GM18507 (cell line): ENCODE data around the gene SARS1.

Source experiments
- DNase-seq: peaks from one replicate; pipeline ENCODE4 v3.0.0; 2011; ENCODE audit warnings: low read depth; ENCODE audit not compliant: insufficient read length; ENCODE audit errors: extremely low spot score
- FAIRE-seq: peaks from 2 replicates; lab custom pipeline; 2011; peaks lifted over from hg19 to GRCh38; lab: Jason Lieb, UNC

Gene SARS1

DNA sequence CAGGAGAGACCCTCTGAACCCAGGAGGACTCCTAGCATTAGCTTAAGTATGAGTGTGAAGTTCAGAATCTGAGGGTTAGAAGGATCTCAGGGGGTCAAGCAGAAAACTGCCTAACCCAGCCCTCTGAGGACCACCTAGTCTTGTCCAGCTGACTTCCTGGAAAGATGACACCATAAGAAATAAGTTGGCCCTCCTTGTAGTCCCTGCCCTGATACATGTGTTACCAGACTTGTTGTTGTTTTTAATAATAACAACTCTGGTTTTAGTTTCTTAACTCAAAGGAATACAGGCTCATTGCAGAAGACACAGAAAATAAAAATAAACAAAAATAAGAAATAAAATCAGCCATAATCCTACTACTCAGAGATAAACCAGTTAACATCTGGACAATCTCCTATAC is 21.8 kb upstream of the SARS1 start:
- no peak for DNase-seq
- no peak for FAIRE-seq

DNA sequence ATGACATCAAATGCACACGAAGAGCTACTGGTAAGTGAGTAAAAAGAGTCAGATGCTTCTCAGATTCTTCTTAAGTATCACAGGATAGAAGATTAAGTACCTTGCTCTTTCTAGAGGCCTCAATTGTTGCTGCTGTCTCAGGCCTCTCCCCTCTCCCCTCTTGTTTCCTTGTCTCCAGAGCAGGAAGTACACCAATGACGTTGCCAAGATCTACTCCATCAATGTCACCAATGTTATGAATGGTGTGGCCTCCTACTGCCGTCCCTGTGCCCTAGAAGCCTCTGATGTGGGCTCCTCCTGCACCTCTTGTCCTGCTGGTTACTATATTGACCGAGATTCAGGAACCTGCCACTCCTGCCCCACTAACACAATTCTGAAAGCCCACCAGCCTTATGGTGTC is 21.3 kb upstream of the SARS1 start:
- FAIRE-seq: no peak
- no peak for DNase-seq

DNA sequence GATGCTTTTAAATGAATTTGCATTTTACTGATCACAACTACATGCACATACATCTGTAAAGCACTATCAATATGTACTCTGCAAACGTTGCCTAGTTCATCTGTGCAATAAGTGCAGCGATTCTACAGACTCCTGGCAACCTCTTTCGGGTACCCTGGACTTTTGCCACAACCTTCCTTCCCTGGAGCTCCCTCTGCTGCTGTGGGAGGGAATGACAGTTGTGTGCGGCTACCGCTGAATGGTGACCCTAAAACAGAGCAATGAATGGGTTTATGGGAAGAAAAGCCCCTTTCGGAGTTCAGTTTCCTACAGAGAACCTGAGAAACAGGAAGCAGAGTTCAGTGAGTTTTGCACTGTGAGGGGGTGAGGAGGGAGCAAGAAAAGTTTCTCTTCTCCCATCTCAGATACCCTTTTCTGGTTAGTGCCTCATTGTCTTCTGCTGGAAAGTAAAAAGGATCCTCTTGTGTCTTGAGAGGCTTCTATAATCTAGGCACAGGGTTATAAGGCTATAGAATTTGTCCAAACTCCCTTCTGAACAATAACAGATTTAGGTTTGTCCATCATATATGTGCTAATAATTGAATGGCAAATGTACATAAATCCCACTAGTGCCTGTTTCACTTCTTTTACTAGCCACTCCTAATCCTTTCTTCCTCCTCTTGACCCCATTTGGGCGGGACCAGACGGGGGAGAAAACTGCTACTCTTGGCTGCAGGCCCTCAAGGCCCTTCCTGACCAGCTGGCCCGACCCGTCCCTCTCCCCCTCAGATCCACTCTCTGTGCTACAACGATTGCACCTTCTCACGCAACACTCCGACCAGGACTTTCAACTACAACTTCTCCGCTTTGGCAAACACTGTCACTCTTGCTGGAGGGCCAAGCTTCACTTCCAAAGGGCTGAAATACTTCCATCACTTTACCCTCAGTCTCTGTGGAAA is 19.8 kb upstream of the SARS1 start:
- DNase-seq (peak; percentile 58), FAIRE-seq (peak; percentile 62)

DNA sequence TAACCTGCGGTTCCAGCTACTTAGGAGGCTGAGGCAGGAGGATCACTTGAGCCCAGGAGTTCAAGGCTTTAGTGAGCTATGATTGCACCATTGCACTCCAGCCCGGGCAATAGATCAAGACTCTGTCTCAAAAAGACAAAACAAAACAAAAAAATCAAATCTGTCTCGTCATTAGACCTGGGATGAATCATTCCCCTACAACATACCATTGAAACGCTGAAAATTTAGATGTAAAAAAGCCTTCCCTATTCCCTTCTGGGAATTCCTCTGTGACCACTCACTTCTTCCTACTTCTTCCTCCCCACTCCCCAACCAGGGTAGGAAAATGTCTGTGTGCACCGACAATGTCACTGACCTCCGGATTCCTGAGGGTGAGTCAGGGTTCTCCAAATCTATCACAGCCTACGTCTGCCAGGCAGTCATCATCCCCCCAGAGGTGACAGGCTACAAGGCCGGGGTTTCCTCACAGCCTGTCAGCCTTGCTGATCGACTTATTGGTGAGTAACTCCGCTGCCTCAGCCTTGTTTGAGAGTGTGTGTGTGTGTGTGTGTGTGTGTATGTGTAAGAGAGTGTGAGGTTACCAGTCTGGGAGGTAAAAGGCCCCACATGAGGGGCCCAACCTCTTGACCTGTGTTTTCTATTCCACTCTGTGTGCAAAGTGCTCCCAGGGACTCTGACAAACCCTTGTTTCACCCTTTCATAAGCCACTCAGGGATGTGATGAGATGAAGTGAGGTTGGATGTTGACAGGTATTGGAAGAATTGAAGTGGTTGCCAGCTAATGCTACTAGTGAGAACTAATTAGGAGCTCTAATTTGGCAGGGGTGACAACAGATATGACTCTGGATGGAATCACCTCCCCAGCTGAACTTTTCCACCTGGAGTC is 16.3 kb upstream of the SARS1 start:
- no peak for FAIRE-seq
- DNase-seq: no peak

DNA sequence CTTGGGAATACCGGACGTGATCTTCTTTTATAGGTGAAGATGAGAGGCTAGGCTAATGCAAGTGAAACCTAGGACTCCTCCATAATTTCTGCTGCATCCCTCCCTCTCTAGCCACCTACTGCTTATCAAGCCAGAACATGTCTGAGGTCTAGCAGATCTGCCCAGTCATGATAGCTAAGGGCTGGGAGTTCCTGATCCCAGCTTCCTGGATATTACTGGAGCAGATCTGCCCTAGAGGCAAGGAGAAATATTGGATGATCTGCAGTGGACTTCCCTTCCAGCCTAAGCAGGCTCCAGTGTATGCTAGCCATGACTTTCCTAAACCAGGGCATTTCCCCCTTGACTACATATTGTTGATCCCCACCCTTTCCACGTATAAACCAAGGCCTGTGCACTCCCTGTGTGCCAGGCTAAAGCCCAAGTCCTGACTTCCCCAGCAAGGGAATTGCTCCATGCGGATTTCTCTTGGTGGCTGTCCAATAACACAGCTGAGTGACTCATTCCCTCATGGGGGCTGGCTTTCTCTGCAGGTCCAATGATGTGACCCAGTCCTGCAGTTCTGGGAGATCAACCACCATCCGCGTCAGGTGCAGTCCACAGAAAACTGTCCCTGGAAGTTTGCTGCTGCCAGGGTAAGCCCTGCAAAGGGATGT is 15.5 kb upstream of the SARS1 start:
- FAIRE-seq: no peak

DNA sequence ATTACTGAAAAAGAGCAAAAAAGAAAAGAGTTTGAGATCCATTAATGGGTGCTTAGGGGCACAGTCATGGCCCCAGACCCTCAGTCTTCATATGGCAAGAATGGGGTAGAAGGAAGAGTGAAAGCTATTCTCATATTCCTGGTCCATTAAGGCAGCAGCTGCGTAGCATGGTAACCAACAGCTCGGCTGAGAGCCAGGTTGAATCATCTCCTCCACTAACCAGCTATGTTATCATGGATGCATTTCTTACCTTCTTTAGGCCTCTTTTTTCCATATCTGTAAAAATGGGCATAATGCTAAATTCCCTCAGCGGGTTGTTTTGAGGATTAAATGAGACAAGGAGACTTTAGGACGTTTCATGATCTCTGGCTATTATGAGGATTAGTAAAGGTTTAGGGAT is 15.0 kb upstream of the SARS1 start:
- FAIRE-seq (no peak), DNase-seq (no peak)

More for the DNA sequence above, 15.5 kb upstream of the SARS1 start:
- DNase-seq: no peak

DNA sequence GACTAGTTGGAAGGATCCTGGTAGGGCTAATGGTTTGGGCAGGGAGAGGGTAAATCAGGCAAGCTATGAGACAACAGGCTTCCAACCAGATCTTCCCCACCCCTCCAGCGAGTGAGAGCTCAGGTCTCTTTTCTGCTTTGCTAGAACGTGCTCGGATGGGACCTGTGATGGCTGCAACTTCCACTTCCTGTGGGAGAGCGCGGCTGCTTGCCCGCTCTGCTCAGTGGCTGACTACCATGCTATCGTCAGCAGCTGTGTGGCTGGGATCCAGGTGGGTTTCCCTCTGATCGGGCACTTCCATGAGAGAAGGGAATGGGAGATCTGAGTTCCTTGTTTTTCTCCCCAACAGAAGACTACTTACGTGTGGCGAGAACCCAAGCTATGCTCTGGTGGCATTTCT is 14.0 kb upstream of the SARS1 start:
- no peak for FAIRE-seq
- no peak for DNase-seq

DNA sequence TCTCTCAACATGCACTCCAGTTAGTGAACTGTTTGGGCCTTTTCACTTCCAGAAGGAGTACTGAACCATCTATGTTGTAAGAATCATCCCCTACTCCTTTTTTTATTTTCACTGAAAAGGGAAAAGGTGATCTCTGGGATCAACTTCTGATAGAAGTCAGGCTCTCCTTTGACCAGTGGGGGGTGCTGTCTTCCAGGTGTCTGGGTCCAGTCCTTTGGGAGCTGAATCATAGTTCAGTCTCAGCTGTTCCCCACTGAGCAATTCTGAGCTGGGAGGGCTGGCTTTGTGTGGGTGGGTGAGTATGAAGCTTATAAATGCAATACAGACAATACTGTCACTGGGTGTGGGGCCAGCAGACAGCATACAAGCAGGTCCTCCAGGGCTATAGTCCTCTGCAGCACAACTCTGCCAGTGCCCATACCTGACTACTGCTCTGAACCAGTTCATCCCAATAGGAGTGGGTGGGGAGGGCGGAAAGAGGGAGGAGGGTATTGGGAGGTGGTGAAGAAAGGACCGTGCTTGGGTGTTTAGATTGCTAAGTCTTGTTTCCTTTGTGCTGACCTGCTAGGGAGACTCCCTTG is 12.5 kb upstream of the SARS1 start:
- FAIRE-seq (no peak), DNase-seq (no peak)

DNA sequence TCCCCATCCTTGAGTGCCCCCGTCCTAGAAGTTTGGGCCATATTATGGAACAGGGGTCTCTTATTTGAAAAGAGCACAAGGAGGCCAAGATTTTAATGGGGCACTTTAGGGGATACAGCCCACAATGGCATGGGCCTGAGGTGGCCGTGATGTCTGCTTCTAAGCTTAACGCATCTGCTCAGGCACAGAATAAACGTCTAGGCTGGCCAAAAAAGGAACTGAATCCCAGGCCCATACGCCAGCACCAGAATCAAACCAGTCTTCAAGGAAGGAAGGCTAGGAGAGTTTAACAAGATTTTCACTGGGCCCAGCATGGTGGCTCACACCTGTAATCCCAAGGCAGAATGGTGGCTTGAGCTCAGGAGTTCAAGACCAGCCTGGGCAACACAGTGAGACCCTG is 9.2 kb upstream of the SARS1 start:
- no peak for FAIRE-seq
- no peak for DNase-seq

DNA sequence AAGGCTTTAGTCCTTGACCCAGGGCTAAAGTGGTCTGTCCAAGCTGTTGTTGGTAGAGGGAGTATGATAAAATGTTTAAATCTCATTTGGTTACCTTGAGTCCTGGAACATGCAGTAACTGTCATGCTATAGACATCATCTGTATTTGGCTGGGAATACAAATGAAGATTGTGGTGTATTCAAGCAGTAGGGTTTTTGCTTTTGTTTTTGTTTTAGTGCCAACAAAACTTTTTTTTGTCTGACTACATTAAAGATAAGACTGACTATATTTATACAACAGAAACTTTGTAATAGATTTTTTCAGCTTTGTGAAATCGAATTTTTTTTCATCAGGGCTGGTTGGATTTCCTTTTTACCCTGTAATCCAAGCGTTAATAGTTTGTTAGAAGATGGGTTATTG is 7.4 kb upstream of the SARS1 start:
- FAIRE-seq (no peak), DNase-seq (no peak)

DNA sequence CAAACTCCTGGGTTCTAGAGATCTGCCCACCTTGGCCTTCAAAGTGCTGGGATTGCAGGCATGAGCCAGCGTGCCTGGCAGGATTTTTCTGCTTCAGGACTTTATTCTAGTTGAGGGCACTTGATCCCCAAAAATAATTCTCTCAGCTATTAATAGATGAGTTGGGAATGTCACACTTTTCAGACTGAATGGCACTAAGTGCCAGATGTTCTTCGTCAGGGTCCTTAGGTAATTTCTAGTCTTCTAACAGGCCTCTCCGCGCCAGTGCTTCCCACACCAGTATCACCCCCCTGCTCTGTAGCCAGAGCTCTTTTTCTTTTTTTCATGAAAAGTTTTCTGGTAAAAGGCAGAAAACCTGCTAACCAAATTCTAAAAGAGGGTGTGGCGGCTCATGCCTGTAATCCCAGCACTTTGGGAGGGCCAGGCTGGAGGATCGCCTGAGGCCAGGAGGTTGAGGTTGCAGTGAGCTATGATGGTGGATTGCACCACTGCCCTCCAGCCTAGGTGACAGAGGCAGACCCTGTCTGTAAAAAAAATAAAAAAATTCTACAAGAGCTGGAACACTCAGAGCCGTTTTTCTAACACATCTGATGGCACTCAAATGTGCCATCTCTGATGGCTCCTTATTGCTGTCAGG is 6.1 kb upstream of the SARS1 start:
- DNase-seq: no peak
- no peak for FAIRE-seq

DNA sequence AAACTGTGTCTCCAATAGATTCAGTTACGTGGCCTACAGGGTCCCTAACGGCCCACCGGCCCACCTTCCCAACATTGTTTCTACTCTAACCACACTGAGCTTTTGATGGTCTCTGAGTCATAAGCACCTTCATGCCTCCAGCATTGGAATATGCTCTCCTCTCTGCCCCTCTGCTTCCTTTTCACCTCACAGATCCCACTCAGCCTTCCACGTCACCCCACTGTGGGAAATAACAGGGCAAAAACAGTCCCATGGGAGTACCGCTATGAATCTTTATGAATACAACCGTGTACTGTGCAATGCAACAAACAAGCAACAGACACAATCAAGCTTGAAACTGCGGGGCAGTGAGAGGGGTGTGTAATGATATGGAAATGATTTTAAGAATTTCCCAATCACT is 5.3 kb upstream of the SARS1 start:
- FAIRE-seq: no peak
- DNase-seq: no peak

DNA sequence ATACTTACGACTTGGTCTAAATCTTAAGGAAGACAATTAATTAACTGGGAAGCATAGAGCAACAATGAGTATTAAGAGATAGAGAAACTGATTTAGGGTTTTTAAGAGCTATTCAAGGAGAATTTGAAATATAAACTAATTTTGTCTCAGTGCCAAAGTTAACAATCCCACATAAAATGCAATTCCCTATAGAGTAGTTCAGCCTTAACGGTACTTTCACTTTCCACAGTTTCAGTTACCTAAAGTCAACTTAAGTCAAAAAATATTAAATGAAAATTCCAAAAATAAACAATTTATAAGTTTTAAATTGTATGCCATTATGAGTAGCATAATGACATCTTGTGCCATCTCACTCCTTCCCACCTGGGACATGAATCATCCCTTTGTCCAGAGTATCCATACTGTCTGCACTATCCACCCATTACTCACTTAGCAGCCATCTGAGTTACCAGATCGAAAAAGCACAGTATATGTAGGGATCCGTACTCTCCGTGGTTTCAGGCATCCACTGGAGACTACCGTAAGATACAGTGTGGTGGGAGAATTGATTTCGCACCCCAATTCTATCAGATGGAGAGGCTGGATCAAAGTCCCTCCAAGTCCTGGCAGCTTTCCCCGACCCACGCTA is 4.8 kb upstream of the SARS1 start:
- FAIRE-seq: no peak
- DNase-seq: no peak

DNA sequence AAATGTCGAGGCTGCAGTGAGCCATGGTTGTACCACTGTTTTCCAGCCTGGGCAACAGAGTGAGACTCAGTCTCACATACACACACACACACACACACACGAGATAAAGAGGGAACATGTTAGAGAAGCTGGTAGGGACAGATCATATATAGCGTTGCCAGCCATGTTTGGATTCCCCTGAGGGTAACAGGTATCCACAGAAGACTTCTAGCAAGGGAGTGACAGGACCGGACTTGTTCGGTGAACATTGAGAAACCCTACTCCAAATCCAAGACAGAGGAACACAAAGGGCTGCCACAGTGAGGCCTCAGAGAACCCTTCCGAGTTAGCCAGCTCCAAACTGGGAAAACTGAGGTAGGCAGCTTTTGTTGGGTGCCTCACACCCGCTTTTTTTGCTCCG is 3.7 kb upstream of the SARS1 start:
- no peak for DNase-seq
- no peak for FAIRE-seq

DNA sequence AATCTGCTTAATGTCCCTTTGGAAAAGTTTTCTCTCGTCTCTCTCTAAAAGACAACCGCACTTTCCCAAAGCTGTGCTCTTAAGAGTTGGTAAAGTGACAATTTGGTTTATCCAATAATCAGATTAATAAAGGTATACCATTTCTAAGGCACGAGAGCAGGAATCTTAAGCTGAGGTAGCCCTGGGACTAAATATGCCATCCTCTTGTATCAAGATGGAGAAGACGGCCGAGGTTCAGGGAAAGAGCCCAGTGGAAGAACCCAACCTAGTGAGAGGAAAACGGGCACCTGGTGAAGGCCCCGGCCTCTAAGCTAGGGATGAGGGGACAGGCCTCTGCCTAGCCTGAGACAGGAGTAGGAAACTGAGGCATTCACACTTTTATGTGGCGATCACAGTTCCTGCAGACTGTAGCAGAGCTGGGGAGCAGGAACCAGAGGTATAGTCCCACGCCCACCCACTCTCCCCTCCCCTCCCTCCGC is 334 bp upstream of the SARS1 start:
- no peak for DNase-seq
- FAIRE-seq: no peak

DNA sequence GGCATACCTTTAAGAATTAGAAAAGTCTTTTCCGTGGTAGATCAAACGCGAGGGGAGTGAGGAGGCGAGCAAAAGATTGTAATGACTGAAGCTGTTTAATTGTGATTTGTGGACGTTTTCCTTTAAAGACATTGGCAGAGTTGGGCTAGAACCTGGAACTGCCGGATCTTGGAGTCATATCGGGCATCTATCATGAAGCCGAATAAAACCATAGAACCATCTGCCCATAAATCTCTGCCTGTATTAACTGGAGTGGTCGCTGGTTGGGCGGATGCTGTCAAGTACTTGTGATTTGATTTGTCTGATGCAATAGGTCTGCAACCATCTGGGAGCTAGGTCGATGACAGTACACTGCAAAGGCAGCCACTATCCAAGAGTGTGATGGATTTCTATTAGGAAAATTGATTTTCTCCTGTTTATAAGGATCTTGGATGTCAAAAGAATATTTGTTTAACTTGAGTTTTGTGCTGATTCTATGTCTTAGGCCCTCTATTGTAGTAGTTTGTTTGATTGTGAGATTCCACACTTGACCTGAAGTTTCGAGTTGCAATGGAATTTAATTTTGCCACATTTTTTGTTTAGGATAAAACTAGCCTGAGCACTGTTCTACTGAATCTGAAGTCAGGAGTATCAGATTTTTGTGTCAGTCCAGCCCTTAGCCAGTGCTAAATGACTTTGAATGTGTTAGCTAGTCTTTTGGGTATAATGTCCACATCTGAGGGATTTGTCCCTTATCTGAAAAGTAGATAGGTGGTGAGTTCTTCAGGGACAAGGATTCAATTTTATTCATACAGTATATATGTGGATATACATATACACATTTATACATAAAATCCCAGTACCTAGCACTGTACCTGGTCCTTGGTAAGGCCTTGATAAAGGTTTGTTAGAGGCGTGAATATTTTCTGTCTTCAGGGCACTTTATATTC is 1.2 kb downstream of the SARS1 start:
- FAIRE-seq (no peak), DNase-seq (no peak)

DNA sequence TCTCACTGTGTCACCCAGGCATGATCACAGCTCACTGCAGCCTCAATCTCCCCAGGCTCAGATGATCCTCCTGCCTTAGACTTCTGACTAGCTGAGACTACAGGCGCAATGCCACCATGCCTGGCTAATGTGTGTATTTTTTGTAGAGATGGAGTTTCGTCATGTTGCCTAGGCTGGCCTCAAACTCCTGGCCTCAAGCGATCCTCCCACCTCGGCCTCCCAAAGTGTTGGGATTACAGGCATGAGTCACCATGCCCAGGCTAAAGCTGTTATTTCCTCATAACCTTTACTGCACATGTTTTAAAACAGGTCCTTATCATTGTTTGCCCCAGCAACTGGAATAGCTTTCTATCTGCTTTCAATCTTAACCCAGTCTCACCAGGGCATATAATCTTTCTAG is 2.9 kb downstream of the SARS1 start:
- no peak for FAIRE-seq
- DNase-seq: no peak

DNA sequence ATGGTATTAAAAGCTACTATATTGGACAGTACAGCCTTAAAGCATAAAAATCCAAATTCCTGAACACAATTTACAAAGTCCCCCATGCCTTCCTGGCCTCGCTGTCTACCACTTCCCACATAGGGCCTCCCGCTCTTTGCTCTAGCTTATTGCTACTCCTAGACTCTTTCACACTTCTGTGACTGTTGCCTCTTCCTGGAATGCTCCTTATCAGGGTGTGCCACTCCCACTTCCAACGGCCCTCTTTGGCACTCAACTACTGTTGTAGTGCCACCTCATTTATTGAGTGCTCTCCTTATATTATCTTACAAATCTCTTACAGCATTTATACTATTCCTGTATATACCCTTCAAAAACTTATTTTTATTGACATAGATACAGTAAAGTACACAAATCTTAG is 4.8 kb downstream of the SARS1 start:
- DNase-seq (no peak), FAIRE-seq (no peak)
